Skeletal muscle cell (primary cell): ENCODE data around the gene CP.

Experiments used
- DNase-seq: peaks from one replicate; pipeline ENCODE4 v3.0.0-alpha.2; 2010; ENCODE audit warnings: low read depth
- H3K4me3 ChIP-seq: 2 replicates; pipeline ENCODE4 v1.5.1; 2011; ENCODE audit warnings: low read depth, mild to moderate bottlenecking, control low read depth, low read length, moderate library complexity

CP gene

GRCh38 chr3:149142682-149143081, 78.9 kb downstream of the CP start:
- H3K4me3 ChIP-seq, result no peak overlapping the region
- DNase-seq, result no peak

DNA sequence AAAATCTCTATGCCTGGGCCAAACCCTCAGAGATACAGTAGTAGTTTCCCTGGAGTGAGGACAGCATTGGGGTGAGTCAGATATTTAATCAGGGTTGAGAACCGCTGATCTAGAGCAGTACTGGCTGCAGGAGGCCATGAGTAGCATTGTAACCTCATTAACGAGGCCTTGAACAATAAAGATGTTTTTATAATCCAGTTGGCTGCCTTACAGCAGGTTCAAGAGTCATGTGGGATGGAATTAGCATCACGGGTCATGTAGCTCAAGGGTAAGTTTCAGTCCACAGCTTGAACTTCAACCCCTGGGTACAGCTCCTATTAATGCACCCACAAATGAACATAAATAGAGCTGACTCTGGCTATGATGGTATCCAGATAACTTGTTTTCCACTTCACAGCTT, 87.1 kb downstream of the CP start:
- no peak for DNase-seq
- no peak overlapping the region for H3K4me3 ChIP-seq

DNA sequence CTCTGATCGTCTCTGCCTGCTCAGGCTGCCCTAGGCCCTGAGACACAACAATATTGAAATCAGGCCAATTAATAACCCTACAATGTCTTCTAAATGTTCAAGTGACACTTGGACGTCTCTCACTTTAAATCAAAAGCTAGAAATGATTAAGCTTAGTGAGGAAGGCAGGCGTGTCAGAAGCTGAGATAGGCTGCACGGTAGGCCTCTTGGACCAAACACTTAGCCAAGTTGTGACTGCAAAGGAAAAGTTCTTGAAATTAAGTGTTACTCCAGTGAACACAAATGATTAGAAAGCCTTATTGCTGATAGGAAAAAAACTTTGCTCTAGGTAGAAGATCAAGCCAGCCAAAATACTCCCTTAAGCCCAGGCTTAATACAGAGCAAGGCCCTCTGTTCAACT, 90.0 kb downstream of the CP start:
- no peak overlapping the region for H3K4me3 ChIP-seq
- no peak for DNase-seq

- peak within 1 kb of the TSS; percentile 80 for H3K4me3 ChIP-seq
- peak; percentile 60 for DNase-seq
These were observed 92.1 kb downstream of the CP start, which contains the start of gene HPS3 for GRCh38 chr3:149129326-149130205. Gene HPS3, plus strand, starts transcription at chr3:149129638. Its CDS starts 86 bp downstream, at chr3:149129724.

- H3K4me3 ChIP-seq, result peak overlapping the region; percentile 80
- no peak for DNase-seq
These were observed 92.8 kb downstream of the CP start for GRCh38 chr3:149128821-149129220.

DNA sequence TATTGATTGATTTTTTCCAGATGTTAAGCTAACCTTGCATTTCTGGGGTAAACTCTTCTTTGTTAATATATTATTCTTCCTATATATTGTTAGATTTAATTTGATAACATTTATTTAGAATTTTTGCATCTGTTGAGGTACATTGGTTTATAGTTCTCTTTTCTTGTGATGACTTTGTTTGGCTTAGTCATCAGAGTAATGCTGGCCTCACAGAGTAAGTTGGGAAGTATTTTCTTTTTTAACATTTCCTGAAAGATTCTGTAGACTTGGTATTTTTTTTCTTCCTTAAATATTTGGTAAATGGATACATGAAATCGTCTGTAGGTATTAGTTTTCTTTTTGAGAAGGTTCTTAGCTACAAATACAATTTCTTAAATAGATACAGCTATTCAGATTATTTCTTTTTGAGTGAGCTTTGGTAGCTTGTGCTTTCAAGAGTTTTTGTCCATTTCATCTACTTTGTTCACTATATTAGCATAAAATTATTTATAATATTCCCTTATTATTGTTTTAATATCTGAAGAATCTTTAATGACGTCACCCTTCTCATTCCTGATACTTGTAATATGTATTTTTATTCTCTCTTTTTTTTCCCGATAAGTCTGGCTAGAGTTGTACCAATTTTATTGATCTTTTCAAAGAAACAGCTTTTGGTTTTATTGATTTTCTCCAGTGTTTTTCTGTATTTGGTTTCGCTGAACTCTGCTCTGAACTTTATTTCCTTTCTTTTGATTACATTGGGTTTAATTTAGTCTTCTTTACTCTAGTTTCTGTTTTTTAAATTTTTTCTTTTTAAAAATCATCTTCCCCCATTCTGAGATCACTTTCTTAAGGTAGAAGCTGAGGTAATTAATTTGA, 98.7 kb downstream of the CP start:
- DNase-seq, result no peak
- no peak overlapping the region for H3K4me3 ChIP-seq
